ENCODE results near the gene TWSG1. TPM values are rescaled to one million over a fixed set of nuclear protein-coding genes. Genes with fewer than 3 reads are reported as not detected.

TWSG1 gene
- total and polyA plus RNA-seq, 2 donors (not counting 3 experiments of a cell fraction or from before 2014, with no cell fraction given) = 52.4 to 57.4 TPM

DNA sequence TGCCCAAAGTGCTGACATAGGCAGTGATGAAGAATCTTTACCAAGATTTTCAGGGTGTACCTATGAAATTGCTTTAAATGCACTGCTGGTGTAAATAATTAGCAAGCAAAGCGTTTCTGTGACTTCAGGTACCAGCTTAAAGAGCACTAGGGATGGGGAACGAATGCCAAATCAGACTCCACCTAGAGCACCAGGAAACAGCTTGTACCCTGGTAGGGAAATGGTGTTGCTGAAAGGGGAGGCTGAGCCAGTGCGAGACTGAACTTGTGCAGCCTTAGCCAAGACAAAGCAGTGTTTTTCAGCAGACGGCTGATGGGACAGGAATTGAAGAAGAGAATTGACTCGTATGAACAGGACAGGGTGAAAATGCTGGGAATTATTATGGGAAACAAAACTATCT lies 65.6 kb downstream of the TWSG1 start:
- no peaks in the 10 kb centered on the region for H3K9me3 ChIP-seq (replicated peaks; ENCODE audit: control insufficient read depth, insufficient read depth, low read length)
- CTCF ChIA-PET = interaction anchor here (0.8 to 2.1 kb wide), 5 partner anchors 13 to 117 kb away, joined by 3 to 14 read pairs (median 4); no protein-coding TSS in a partner anchor
- peak overlapping the region; percentile 63 for H3K27ac ChIP-seq (ENCODE audit: insufficient read depth, low read depth, low read length)
- no peaks in the 10 kb centered on the region for H3K27me3 ChIP-seq (ENCODE audit: control insufficient read depth in 2 of 2, insufficient read depth in 2 of 2, low read length in 2 of 2)
- H2AFZ ChIP-seq (ENCODE audit: low read depth, low read length) = peak overlapping the region; percentile 41
- no peak for FAIRE-seq
- POLR2A ChIA-PET = no interaction called here
- no peaks in the 10 kb centered on the region for H3K79me2 ChIP-seq (ENCODE audit: control insufficient read depth, insufficient read depth, low read length)
- dilution Hi-C loops (cut with MboI; ENCODE audit: extremely low pct_ligation_motif_present, low sequenced_read_pairs) (no loop called here), intact Hi-C loops (cut with micrococcal nuclease) (loop anchor here (10.0 kb wide), 3 partner anchors 115 to 695 kb away; partner anchors contain the start of gene MTCL1)
- H3K9me1 ChIP-seq (replicated peaks; ENCODE audit: control insufficient read depth, extremely low read depth, insufficient read depth, low read length) = no peaks in the 10 kb centered on the region
- peak; percentile 55 for DNase-seq (ENCODE audit: low read depth, low spot score)
- peak overlapping the region; percentile 13 for H3K9ac ChIP-seq (replicated peaks; ENCODE audit: extremely low read depth, insufficient read depth, low read length)
- H3K4me3 ChIP-seq (replicated peaks in 1 of 3; ENCODE audit: insufficient read depth in 1 of 3, low read depth in 1 of 3, low read length in 3 of 3) = no peak overlapping the region
- H3K4me1 ChIP-seq (ENCODE audit: control insufficient read depth, extremely low read depth, insufficient read depth, low read length) = peaks cover 30% of the 10 kb centered on the region
- TF ChIP-seq FOS (IDR thresholded peaks at IDR 0.05; ENCODE audit: borderline replicate concordance, insufficient read depth, low read length) = no peak
- TF ChIP-seq EZH2 (IDR thresholded peaks at IDR 0.05; ENCODE audit: borderline replicate concordance, low read depth, low read length, severe bottlenecking) = no peak
- TF ChIP-seq POLR2AphosphoS5 (IDR thresholded peaks at IDR 0.05; ENCODE audit: insufficient read depth, low read depth, low read length) = no peak
- no peak for TF ChIP-seq CTCF (IDR thresholded peaks at IDR 0.05; ENCODE audit: extremely low read depth in 1 of 2, insufficient read depth in 1 of 2, low read depth in 1 of 2, low read length in 2 of 2)
- no peak for TF ChIP-seq POLR2A (IDR thresholded peaks at IDR 0.05; ENCODE audit: low read depth, low read length)
- TF ChIP-seq JUN (IDR thresholded peaks at IDR 0.05; ENCODE audit: borderline replicate concordance, insufficient read depth, insufficient read length, low read depth) = no peak
- H4K20me1 ChIP-seq (replicated peaks; ENCODE audit: control insufficient read depth, extremely low read depth, insufficient read depth, low read length) = no peaks in the 10 kb centered on the region
- BruUV-seq (replicated peaks) = no TSS peak
- peak overlapping the region; percentile 34 for H3K4me2 ChIP-seq (ENCODE audit: insufficient read depth, low read length)
- peaks cover 3% of the 10 kb centered on the region in 2 experiments for H3K36me3 ChIP-seq (ENCODE audit: control insufficient read depth in 2 of 2, extremely low read depth in 1 of 2, insufficient read depth in 2 of 2, low read length in 2 of 2)
